Esophagus squamous epithelium (tissue), 5 donors: ENCODE measurements around the gene HLA-A. TPM values are rescaled to one million over a fixed set of nuclear protein-coding genes. Genes with fewer than 3 reads are reported as not detected.
A peak's percentile ranks its signal among the peaks of the same experiment; 100 is the strongest.
"Not testable (repeated sequence)": the region's sequence is repeated elsewhere in the genome, so short reads cannot be mapped to it uniquely, and the experiment has no call there.

ENCODE experiments used
- DNase-seq: peaks from one replicate; lab custom pipeline; 2025; lab: John Stamatoyannopoulos, UW
- H3K27ac ChIP-seq, 4 donors: fragments of 200-600 bp; sonication (generic); one replicate each; pipeline ENCODE4 v1.5.1; 2016 to 2019; ENCODE audit warnings: mild to moderate bottlenecking in 1 of 4
- H3K27me3 ChIP-seq, 4 donors: fragments of 200-600 bp; sonication (generic); 1 replicate in 3 of 4; 2 replicates in 1 of 4; pipeline versions ENCODE4 v1.5.1 to v1.6.0; 2017 to 2021; ENCODE audit warnings: antibody characterized with exemption in 1 of 4
- H3K36me3 ChIP-seq, 3 donors: fragments of 200-600 bp; sonication (generic); one replicate each; pipeline ENCODE4 v1.5.1; 2016 to 2019
- H3K4me1 ChIP-seq, 3 donors: fragments of 200-600 bp; sonication (generic); one replicate each; pipeline ENCODE4 v1.5.1; 2017 to 2019
- H3K4me3 ChIP-seq, 4 donors: fragments of 200-600 bp; sonication (generic); 1 replicate in 3 of 4; 2 replicates in 1 of 4; pipeline ENCODE4 v1.5.1; 2016 to 2019; ENCODE audit warnings: mild to moderate bottlenecking in 2 of 4, moderate library complexity in 1 of 4
- H3K9me3 ChIP-seq, 3 donors: fragments of 200-600 bp; sonication (generic); one replicate each; pipeline ENCODE4 v1.5.1; 2016 to 2019
- POLR2A ChIP-seq, 4 donors: fragments of 450-650 bp; IDR thresholded peaks; one replicate each; pipeline ENCODE4 v1.6.1; 2017; ENCODE audit warnings: antibody characterized with exemption in 4 of 4, mild to moderate bottlenecking in 4 of 4, moderate library complexity in 3 of 4
- WGBS, 2 donors: methylation state at CpG; one replicate each; pipeline ENCODE4 v1.1.5; 2018; 5-methylcytosine and 5-hydroxymethylcytosine counted together
- intact Hi-C: fragments of 100-400 bp; cut with DNase I; formaldehyde crosslinking; loops from one replicate; pipeline ENCODE4 v1.15.0; 2022
- total RNA-seq, 4 donors: library from RNA; depleted of rRNA; stranded (reverse); fragments of >200 nt; gene quantifications; one replicate each; pipeline ENCODE4 v1.1.0, GENCODE V29; 2016
- TF ChIP-seq, protein P1 (sequence below), 6 experiments: fragments of 450-650 bp in 4 of 6; fragments of 200-600 bp in 2 of 6; sonication (generic) in 2 of 6; IDR thresholded peaks; one replicate each; pipeline ENCODE4 v1.5.1; 2016 to 2019; ENCODE audit warnings: antibody characterized with exemption in 6 of 6, mild to moderate bottlenecking in 4 of 6, moderate library complexity in 4 of 6
- donor health status: DM: yes; HTN: yes; CAD: no.

HLA-A gene
- total RNA-seq, 4 donors from 2014 or later = 182 to 1,095 (median 304) TPM

DNA sequence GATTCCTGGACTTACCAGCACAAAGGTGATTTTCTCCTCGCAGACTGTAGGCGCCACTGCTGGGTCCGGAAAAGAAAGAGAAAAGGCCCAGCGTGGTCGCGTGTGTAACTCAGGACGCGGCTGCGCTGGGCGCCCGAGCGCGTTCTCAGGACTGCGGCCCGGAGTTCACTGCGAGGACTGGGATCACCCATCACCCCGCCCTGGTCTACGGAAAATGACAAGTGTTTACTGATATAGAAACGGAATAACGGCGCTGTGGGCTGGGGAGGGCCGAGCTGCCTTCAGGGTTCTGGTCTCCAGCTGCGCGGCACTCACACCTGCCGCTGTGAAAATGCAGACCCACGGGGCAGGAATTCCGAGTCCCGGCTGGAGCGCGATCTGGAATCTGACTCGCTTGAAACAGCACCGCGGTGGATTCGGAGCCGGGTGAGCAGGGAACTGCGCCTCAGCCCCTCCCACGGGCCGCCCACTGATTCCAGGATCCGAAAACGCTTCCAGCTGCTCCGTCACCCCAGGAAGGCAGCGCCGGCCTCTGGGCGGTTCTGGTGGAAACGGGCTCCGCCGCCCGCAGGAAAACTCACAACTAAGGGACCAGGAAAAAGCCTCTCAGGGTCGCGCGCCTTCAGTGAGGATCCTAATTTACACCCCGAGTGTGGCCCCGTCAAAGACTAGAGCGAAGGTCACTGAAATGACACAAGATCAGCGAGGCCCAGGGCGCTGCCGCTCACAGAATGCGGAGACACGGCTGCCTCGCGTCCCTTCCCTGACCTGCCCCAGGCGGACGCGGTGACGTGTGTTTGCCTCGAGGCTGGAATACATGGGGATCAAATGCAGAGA is 34.5 kb downstream of the HLA-A start:
- intact Hi-C loops = no loop called here
- H3K4me3 ChIP-seq = peak overlapping the region; percentile 32 to 69 (median 50)
- no peak for DNase-seq
- no peaks in the 10 kb centered on the region for H3K9me3 ChIP-seq
- TF ChIP-seq, protein P1, sequence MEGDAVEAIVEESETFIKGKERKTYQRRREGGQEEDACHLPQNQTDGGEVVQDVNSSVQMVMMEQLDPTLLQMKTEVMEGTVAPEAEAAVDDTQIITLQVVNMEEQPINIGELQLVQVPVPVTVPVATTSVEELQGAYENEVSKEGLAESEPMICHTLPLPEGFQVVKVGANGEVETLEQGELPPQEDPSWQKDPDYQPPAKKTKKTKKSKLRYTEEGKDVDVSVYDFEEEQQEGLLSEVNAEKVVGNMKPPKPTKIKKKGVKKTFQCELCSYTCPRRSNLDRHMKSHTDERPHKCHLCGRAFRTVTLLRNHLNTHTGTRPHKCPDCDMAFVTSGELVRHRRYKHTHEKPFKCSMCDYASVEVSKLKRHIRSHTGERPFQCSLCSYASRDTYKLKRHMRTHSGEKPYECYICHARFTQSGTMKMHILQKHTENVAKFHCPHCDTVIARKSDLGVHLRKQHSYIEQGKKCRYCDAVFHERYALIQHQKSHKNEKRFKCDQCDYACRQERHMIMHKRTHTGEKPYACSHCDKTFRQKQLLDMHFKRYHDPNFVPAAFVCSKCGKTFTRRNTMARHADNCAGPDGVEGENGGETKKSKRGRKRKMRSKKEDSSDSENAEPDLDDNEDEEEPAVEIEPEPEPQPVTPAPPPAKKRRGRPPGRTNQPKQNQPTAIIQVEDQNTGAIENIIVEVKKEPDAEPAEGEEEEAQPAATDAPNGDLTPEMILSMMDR (IDR thresholded peaks at IDR 0.05) = peak in 4 of 6 experiments; percentile 17 to 45 (median 31)
- peak in 1 of 4 donors; percentile 17 for TF ChIP-seq POLR2A (IDR thresholded peaks at IDR 0.05)
- H3K36me3 ChIP-seq = no peaks in the 10 kb centered on the region
- 0 to 3% methylated on average over 3 to 23 of the region's 66 CpGs for WGBS, 2 donors
- peak overlapping the region; percentile 79 to 92 (median 86) for H3K27ac ChIP-seq
- H3K4me1 ChIP-seq = peaks cover 3 to 36% (median 6%) of the 10 kb centered on the region in 3 donors
- peaks cover 0 to 39% (median 0%) of the 10 kb centered on the region in 4 donors for H3K27me3 ChIP-seq

GRCh38 chr6:29977425-29977727 is 35.0 kb downstream of the HLA-A start:
- 48 to 56% methylated on average over 4 of the region's 4 CpGs for WGBS, 2 donors
- DNase-seq = no peak
- intact Hi-C loops = no loop called here
- Histone ChIP-seq H3K27me3 (peaks cover 0 to 39% (median 0%) of the 10 kb centered on the region in 4 donors), H3K36me3 (no peaks in the 10 kb centered on the region), H3K4me3 (peak overlapping the region; percentile 32 to 69 (median 50)), H3K27ac (peak overlapping the region; percentile 79 to 92 (median 86)), H3K4me1 (peaks cover 3 to 36% (median 6%) of the 10 kb centered on the region in 3 donors), H3K9me3 (no peaks in the 10 kb centered on the region)
- TF ChIP-seq, protein P1 (IDR thresholded peaks at IDR 0.05) = no peak
- no peak for TF ChIP-seq POLR2A (IDR thresholded peaks at IDR 0.05)

DNA sequence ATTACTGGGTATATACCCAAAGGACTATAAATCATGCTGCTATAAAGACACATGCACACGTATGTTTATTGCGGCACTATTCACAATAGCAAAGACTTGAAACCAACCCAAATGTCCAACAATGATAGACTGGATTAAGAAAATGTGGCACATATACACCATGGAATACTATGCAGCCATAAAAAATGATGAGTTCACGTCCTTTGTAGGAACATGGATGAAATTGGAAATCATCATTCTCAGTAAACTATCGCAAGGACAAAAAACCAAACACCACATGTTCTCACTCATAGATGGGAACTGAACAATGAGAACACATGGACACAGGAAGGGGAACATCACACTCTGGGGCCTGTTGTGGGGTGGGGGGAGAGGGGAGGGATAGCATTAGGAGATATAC is 37.7 kb downstream of the HLA-A start:
- Histone ChIP-seq H3K27me3 (peaks cover 0 to 31% (median 0%) of the 10 kb centered on the region in 4 donors), H3K4me1 (peaks cover 3 to 27% (median 6%) of the 10 kb centered on the region in 3 donors)
- intact Hi-C loops, H3K9me3 ChIP-seq, DNase-seq, H3K27ac ChIP-seq, H3K4me3 ChIP-seq, H3K36me3 ChIP-seq: not testable (repeated sequence)
- 93% methylated on average over 2 of the region's 4 CpGs; no CpG with 5 or more reads in 1 of the 2 donors for WGBS, 2 donors

GRCh38 chr6:29980511-29980910 is 38.2 kb downstream of the HLA-A start:
- TF ChIP-seq, protein P1 (IDR thresholded peaks at IDR 0.05) = no peak
- no peak for TF ChIP-seq POLR2A (IDR thresholded peaks at IDR 0.05)
- WGBS, 2 donors = 79 to 86% methylated on average over 10 of the region's 10 CpGs

DNA sequence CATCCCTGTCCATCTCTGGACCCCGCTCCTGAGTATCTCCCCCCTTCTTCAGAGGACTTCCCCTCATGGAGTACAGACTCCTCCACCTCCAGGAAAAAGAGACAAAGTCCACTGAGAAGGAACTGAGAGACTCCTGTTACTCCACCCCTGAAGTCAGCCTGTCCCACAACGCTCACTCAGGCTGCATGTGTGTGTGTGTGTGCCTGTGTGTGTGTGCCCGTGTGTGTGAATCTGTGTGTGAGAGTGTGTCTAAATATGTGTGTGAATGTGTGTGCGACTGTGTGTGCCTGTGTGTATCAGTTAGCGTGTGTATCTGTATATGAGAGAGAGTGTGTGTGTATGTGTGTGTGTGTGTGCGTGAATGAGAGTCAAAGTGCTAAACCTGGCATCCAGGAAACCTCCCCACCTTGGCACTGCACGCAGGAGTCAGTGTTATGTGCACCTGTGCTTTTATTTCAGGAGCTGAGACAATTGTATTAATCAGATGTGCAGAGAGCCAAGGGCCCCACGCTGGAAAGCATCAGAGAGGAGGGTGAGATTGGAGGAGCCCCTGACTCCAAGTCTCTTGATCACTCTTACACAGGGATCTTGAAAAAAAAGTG is 39.0 kb downstream of the HLA-A start:
- no peak for TF ChIP-seq POLR2A (IDR thresholded peaks at IDR 0.05)
- TF ChIP-seq, protein P1 (IDR thresholded peaks at IDR 0.05) = no peak
- 63 to 75% methylated on average over 7 to 8 of the region's 8 CpGs for WGBS, 2 donors
- Histone ChIP-seq H3K27ac (no peak overlapping the region), H3K9me3 (no peaks in the 10 kb centered on the region), H3K36me3 (no peaks in the 10 kb centered on the region), H3K27me3 (peaks cover 0 to 18% (median 0%) of the 10 kb centered on the region in 4 donors), H3K4me3 (no peak overlapping the region), H3K4me1 (peaks cover 0 to 14% (median under 1%) of the 10 kb centered on the region in 3 donors)
- no peak for DNase-seq
- intact Hi-C loops = no loop called here

More at GRCh38 chr6:29980511-29980910, 38.2 kb downstream of the HLA-A start:
- Histone ChIP-seq H3K4me3 (no peak overlapping the region), H3K4me1 (peaks cover 3 to 22% (median 6%) of the 10 kb centered on the region in 3 donors), H3K36me3 (no peaks in the 10 kb centered on the region), H3K27ac (no peak overlapping the region), H3K27me3 (peaks cover 0 to 26% (median 0%) of the 10 kb centered on the region in 4 donors), H3K9me3 (no peaks in the 10 kb centered on the region)
- no peak for DNase-seq
- intact Hi-C loops = no loop called here
